Gastrocnemius medialis (tissue), 4 donors: ENCODE measurements around the gene ARSG. TPM values are rescaled to one million over a fixed set of nuclear protein-coding genes. Genes with fewer than 3 reads are reported as not detected.

Experiments
- ATAC-seq, 2 donors: fragments of 150-250 bp; one replicate each; pipeline ENCODE4 v1.9.1; 2016
- DNase-seq, 2 donors: peaks; one replicate each; pipeline ENCODE4 v3.0.0-alpha.2; 2019
- H3K27ac ChIP-seq, 4 donors: fragments of 200-600 bp; sonication (generic); 1 replicate in 1 of 4; 2 replicates in 3 of 4; pipeline ENCODE4 v1.5.1; 2016 to 2018; ENCODE audit warnings: mild to moderate bottlenecking in 2 of 4, moderate library complexity in 1 of 4
- H3K27me3 ChIP-seq, 3 donors: fragments of 200-600 bp; sonication (generic) in 2 of 3; 1 replicate in 1 of 3; 2 replicates in 2 of 3; pipeline versions ENCODE4 v1.5.1 to v1.6.0; 2016 to 2019; ENCODE audit warnings: mild to moderate bottlenecking in 1 of 3, moderate library complexity in 1 of 3
- H3K36me3 ChIP-seq, 2 donors: fragments of 200-600 bp; sonication (generic) in 1 of 2; one replicate each; pipeline ENCODE4 v1.5.1; 2017 to 2018
- H3K4me1 ChIP-seq, 2 donors: fragments of 200-600 bp; sonication (generic) in 1 of 2; one replicate each; pipeline ENCODE4 v1.5.1; 2016 to 2017; ENCODE audit warnings: mild to moderate bottlenecking in 2 of 2
- H3K4me3 ChIP-seq, 4 donors: fragments of 200-600 bp; sonication (generic) in 3 of 4; 1 replicate in 1 of 4; 2 replicates in 3 of 4; pipeline ENCODE4 v1.5.1; 2016 to 2019; ENCODE audit warnings: mild to moderate bottlenecking in 2 of 4
- H3K9me3 ChIP-seq, 3 donors: fragments of 200-600 bp; sonication (generic) in 2 of 3; 1 replicate in 1 of 3; 2 replicates in 2 of 3; pipeline ENCODE4 v1.5.1; 2016 to 2019
- POLR2A ChIP-seq, 2 donors: fragments of 450-650 bp; IDR thresholded peaks; one replicate each; pipeline ENCODE4 v1.6.1; 2017; ENCODE audit warnings: antibody characterized with exemption in 2 of 2, mild to moderate bottlenecking in 2 of 2, moderate library complexity in 2 of 2
- in situ Hi-C, 4 donors: fragments of 200-750 bp; cut with MboI; loops; one replicate each; pipeline versions ENCODE4 v1.15.0 to v1.8.0; 2017; ENCODE audit warnings: low sequenced_read_pairs in 4 of 4
- intact Hi-C: fragments of 100-400 bp; cut with DNase I; formaldehyde crosslinking; loops from one replicate; pipeline ENCODE4 v1.15.1; 2023; ENCODE audit warnings: low total_unique reads
- total RNA-seq, 4 donors: library from RNA; depleted of rRNA; stranded (reverse); fragments of >200 nt; gene quantifications; one replicate each; pipeline versions ENCODE4 v1.1.0 to v1.2.3, GENCODE V29; 2016
- TF ChIP-seq, protein P1 (sequence below), 5 experiments: fragments of 450-650 bp in 3 of 5; fragments of 200-600 bp in 2 of 5; sonication (generic) in 2 of 5; IDR thresholded peaks in 4 of 5; conservative IDR thresholded peaks in 1 of 5; 1 replicate in 4 of 5; 2 replicates in 1 of 5; pipeline ENCODE4 v1.5.1; 2016 to 2019; ENCODE audit warnings: antibody characterized with exemption in 5 of 5, mild to moderate bottlenecking in 3 of 5, moderate library complexity in 3 of 5

ARSG gene
- total RNA-seq, 4 donors from 2014 or later = 3.3 to 6.1 (median 5.4) TPM

DNA sequence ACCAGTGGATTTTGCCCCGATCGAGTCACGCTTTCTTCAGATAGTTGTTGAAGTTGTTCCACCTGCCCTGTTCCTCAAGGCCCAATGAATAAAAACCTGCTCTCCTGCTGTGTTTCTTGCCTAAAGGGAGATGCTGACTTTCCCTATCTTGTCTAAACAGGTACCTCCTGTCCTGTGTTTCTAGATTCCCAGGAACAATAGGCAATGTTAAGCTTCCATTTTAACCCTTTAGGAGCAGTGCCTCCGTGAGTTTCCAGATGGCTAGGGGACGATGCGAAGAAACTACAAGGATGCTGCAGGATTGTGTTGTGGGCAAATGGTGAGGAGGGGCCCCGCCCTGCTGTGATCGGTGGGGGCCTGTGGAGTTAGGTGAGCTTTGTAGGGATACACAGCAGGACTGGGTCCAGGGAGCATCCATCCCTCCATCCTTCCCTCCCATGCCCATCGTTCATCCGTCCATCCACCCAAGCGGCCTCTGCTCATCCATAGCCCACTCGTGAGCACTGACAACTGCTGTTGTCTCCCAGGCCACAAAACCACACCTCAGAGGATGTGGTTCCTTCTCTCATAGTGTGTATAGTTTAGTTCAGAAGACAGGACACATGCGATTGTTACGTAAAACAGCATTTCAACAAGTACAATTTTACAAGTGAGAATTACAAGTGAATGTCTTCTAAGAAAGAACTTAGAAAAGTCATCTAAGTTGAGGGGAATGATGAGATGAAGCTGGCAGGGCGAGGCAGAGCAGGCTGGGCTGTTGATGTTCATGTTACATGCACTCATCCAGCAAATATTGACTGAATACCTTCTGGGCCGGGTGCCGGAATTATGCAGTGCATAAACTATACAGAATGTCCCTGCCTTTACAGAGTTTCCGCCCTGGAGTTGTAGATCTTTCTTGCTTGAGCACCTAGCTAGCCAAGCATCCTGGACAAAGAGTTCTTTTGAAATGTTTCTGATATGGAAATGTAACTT is 5.2 kb downstream of the ARSG start:
- Histone ChIP-seq H3K36me3 (no peaks in the 10 kb centered on the region), H3K9me3 (no peaks in the 10 kb centered on the region), H3K4me3 (peak overlapping the region in 1 of 4 donors; percentile 3), H3K27me3 (no peaks in the 10 kb centered on the region), H3K27ac (peak overlapping the region; percentile 70 to 79 (median 73)), H3K4me1 (peaks cover 23 to 32% of the 10 kb centered on the region in 2 donors)
- ATAC-seq = peak; percentile 9 to 82
- in situ Hi-C loops (no loop called here), intact Hi-C loops (loop anchor here (1.0 kb wide), 1 partner anchor 22 kb away; no protein-coding TSS in a partner anchor)
- DNase-seq = peak in 1 of 2 donors; percentile 72
- TF ChIP-seq, protein P1, sequence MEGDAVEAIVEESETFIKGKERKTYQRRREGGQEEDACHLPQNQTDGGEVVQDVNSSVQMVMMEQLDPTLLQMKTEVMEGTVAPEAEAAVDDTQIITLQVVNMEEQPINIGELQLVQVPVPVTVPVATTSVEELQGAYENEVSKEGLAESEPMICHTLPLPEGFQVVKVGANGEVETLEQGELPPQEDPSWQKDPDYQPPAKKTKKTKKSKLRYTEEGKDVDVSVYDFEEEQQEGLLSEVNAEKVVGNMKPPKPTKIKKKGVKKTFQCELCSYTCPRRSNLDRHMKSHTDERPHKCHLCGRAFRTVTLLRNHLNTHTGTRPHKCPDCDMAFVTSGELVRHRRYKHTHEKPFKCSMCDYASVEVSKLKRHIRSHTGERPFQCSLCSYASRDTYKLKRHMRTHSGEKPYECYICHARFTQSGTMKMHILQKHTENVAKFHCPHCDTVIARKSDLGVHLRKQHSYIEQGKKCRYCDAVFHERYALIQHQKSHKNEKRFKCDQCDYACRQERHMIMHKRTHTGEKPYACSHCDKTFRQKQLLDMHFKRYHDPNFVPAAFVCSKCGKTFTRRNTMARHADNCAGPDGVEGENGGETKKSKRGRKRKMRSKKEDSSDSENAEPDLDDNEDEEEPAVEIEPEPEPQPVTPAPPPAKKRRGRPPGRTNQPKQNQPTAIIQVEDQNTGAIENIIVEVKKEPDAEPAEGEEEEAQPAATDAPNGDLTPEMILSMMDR (IDR thresholded peaks at IDR 0.05 in 4 of 5, conservative IDR thresholded peaks at IDR 0.05 in 1 of 5) = no peak
- no peak for TF ChIP-seq POLR2A (IDR thresholded peaks at IDR 0.05)

DNA sequence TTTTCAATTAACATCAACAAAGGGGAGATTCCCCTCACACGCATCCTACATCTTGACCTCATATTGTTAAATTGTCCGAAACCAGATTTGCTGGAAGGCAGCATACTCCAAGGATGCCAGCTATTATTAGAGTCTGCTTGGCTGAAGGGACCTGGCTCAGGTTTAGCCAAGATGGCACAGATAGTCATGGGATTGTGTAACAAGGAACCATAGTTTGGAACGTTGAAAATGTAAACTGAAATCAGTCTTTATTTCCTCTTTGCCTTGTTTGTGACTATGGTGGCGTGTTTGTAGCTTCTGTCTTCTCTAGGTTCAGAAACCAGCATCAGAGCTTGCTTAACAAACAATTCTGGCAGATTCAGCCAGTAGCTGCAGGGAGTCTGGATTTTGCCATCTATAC is 5.9 kb downstream of the ARSG start:
- peaks cover 22 to 30% of the 10 kb centered on the region in 2 donors for H3K4me1 ChIP-seq
- peak; percentile 85 to 90 for ATAC-seq
- H3K9me3 ChIP-seq = no peaks in the 10 kb centered on the region
- peak overlapping the region; percentile 70 to 79 (median 73) for H3K27ac ChIP-seq
- in situ Hi-C loops = no loop called here
- H3K27me3 ChIP-seq = no peaks in the 10 kb centered on the region
- H3K36me3 ChIP-seq = no peaks in the 10 kb centered on the region
- H3K4me3 ChIP-seq = peak overlapping the region in 1 of 4 donors; percentile 3
- peak in 1 of 2 donors; percentile 49 for DNase-seq
- TF ChIP-seq, protein P1 (IDR thresholded peaks at IDR 0.05 in 4 of 5, conservative IDR thresholded peaks at IDR 0.05 in 1 of 5) = no peak
- TF ChIP-seq POLR2A (IDR thresholded peaks at IDR 0.05) = no peak
- intact Hi-C loops = loop anchor here (1.0 kb wide), 1 partner anchor 21 kb away; no protein-coding TSS in a partner anchor

DNA sequence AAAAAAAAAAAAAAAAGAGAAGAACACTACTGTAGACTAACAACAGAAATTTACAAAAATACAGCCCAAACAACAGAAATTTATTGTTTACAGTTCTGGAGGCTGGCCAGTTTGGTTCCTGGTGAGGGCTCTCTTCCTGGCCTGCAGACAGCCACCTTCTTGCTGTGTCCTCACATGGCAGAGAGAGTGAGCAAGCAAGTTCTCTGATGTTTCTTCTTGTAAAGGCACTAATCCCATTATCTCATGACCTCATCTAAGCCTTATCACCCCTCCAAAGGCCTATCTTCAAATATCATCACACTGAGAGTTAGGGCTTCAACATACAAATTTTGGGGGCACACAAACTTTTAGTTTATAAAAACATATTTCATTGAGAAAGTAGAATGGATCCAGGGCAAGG is 7.3 kb downstream of the ARSG start:
- H3K4me3 ChIP-seq = no peak overlapping the region
- peaks cover 17 to 24% of the 10 kb centered on the region in 2 donors for H3K4me1 ChIP-seq
- H3K9me3 ChIP-seq = no peaks in the 10 kb centered on the region
- H3K27ac ChIP-seq = no peak overlapping the region
- H3K27me3 ChIP-seq = no peaks in the 10 kb centered on the region
- H3K36me3 ChIP-seq = no peaks in the 10 kb centered on the region
- no peak for ATAC-seq
- intact Hi-C loops = no loop called here
- in situ Hi-C loops = no loop called here
- no peak for DNase-seq
- no peak for TF ChIP-seq POLR2A (IDR thresholded peaks at IDR 0.05)

DNA sequence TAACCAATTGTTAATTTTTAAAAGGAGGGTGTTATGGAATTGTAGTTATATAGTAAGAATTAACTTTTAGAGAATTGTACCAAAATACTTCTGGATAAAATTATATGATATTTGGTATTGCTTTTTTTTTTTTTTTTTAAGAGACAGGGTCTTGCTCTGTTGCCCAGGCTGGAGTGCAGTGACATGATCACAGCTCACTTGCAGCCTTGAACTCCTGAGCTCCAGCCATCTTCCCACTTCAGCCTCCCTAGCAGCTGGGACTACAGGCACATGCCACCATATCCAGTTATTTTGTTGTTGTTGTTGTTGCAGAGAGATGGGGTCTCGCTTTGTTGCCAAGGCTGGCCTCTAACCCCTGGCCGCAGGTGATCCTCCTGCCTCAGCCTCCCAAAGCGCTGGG is 8.5 kb downstream of the ARSG start:
- TF ChIP-seq, protein P1 (IDR thresholded peaks at IDR 0.05 in 4 of 5, conservative IDR thresholded peaks at IDR 0.05 in 1 of 5) = no peak
- no peak for ATAC-seq
- intact Hi-C loops = no loop called here
- H3K9me3 ChIP-seq = no peaks in the 10 kb centered on the region
- in situ Hi-C loops = no loop called here
- H3K4me1 ChIP-seq = peaks cover 17 to 24% of the 10 kb centered on the region in 2 donors
- DNase-seq = no peak
- H3K27me3 ChIP-seq = no peaks in the 10 kb centered on the region
- H3K4me3 ChIP-seq = no peak overlapping the region
- H3K27ac ChIP-seq = no peak overlapping the region
- no peaks in the 10 kb centered on the region for H3K36me3 ChIP-seq

DNA sequence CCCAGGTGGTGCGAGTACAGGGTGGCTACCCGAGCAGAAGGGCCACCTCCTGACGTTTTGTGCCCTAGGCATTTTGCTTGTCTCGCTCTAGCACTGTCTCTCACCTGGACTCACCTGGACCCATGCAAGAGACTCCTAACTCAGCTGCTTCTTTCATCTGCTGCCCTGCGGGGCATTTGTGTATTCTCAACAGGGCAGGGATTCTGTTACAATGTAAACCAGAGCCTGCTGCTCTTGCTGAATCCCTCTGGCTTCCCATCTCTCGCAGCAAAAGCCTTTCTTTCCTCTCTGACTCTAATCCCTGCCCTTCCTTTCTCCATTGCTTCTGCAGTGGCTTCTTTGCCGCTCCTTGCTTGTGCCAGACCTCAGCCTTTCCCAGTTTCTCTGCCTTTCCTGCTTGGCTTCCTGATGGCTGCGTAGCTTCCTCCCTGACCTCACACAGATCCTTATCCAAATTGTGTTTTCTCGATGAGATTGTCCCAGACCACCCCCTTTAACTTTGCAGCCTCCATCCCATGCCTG is 10.2 kb downstream of the ARSG start:
- ATAC-seq = no peak
- Histone ChIP-seq H3K36me3 (no peaks in the 10 kb centered on the region), H3K4me1 (peaks cover 13 to 19% of the 10 kb centered on the region in 2 donors), H3K9me3 (no peaks in the 10 kb centered on the region), H3K4me3 (no peak overlapping the region), H3K27ac (no peak overlapping the region), H3K27me3 (no peaks in the 10 kb centered on the region)
- DNase-seq = no peak
- in situ Hi-C loops (no loop called here), intact Hi-C loops (no loop called here)
- TF ChIP-seq, protein P1 (IDR thresholded peaks at IDR 0.05 in 4 of 5, conservative IDR thresholded peaks at IDR 0.05 in 1 of 5) = no peak
